HepG2 (cell line): Measurements from ENCODE around the gene CYLD. TPM values are rescaled to one million over a fixed set of nuclear protein-coding genes. Genes with fewer than 3 reads are reported as not detected.

Experiments used
- ATRX ChIP-seq: sonication (generic); formaldehyde crosslinking; IDR thresholded peaks from 2 replicates; pipeline ENCODE4 v1.4.0; 2020; ENCODE audit warnings: missing genetic modification reagents, borderline replicate concordance
- CREB3 ChIP-seq: sonication (generic); formaldehyde crosslinking; IDR thresholded peaks from 2 replicates; pipeline ENCODE4 v1.5.0; 2020; ENCODE audit warnings: missing genetic modification reagents
- ELF4 ChIP-seq: sonication (generic); formaldehyde crosslinking; IDR thresholded peaks from 2 replicates; pipeline ENCODE4 v1.5.0; 2020; ENCODE audit warnings: missing genetic modification reagents, mild to moderate bottlenecking, moderate library complexity, borderline replicate concordance
- FOXA3 ChIP-seq: IDR thresholded peaks from 2 replicates; pipeline ENCODE4 v1.6.1; 2016; ENCODE audit warnings: missing genetic modification reagents, missing compliant biosample characterization
- HDAC1 ChIP-seq: sonication (generic); formaldehyde crosslinking; IDR thresholded peaks from 2 replicates; pipeline ENCODE4 v1.5.1; 2020; ENCODE audit warnings: mild to moderate bottlenecking, missing genetic modification reagents
- HNRNPL ChIP-seq: fragments of 200-400 bp; formaldehyde crosslinking; IDR thresholded peaks from 2 replicates; pipeline ENCODE4 v1.6.1; 2017; ENCODE audit warnings: mild to moderate bottlenecking, low read depth, low read length
- IKZF5 ChIP-seq: IDR thresholded peaks from 2 replicates; pipeline ENCODE4 v1.6.1; 2018; ENCODE audit warnings: missing genetic modification reagents, mild to moderate bottlenecking, missing compliant biosample characterization
- MAFF ChIP-seq: IDR thresholded peaks from 2 replicates; pipeline ENCODE4 v1.6.1; 2011; ENCODE audit warnings: low read depth, low read length, improper control_type of control experiment
- MLLT10 ChIP-seq: sonication (generic); formaldehyde crosslinking; IDR thresholded peaks from 2 replicates; pipeline ENCODE4 v1.4.0; 2020; ENCODE audit warnings: missing genetic modification reagents
- RBM39 ChIP-seq: fragments of 200-400 bp; formaldehyde crosslinking; IDR thresholded peaks from one replicate; pipeline ENCODE4 v1.6.1; 2018; ENCODE audit warnings: antibody characterized with exemption, mild to moderate bottlenecking, low read depth, low read length; ENCODE audit not compliant: poor library complexity, severe bottlenecking
- SAP130 ChIP-seq: IDR thresholded peaks from 2 replicates; pipeline ENCODE4 v1.6.1; 2016; ENCODE audit warnings: low read depth
- SNAPC5 ChIP-seq: sonication (generic); formaldehyde crosslinking; IDR thresholded peaks from 2 replicates; pipeline ENCODE4 v1.8.1; 2023; ENCODE audit warnings: mild to moderate bottlenecking, missing genetic modification reagents, borderline replicate concordance
- THAP11 ChIP-seq: IDR thresholded peaks from 2 replicates; pipeline ENCODE4 v1.6.1; 2016; ENCODE audit warnings: missing biosample characterization, missing genetic modification reagents
- ZNF234 ChIP-seq: sonication (generic); formaldehyde crosslinking; conservative IDR thresholded peaks from 2 replicates; pipeline ENCODE4 v1.5.1; 2020; ENCODE audit warnings: mild to moderate bottlenecking, missing genetic modification reagents
- ZNF251 ChIP-seq: sonication (generic); formaldehyde crosslinking; IDR thresholded peaks from 2 replicates; pipeline ENCODE4 v1.9.0; 2021; ENCODE audit warnings: mild to moderate bottlenecking, missing genetic modification reagents
- ZNF430 ChIP-seq: sonication (generic); formaldehyde crosslinking; IDR thresholded peaks from 2 replicates; pipeline ENCODE4 v1.9.0; 2021; ENCODE audit warnings: mild to moderate bottlenecking, missing genetic modification reagents
- ZNF646 ChIP-seq: sonication (generic); formaldehyde crosslinking; IDR thresholded peaks from 2 replicates; pipeline ENCODE4 v1.9.0; 2021; ENCODE audit warnings: mild to moderate bottlenecking, missing genetic modification reagents
- ZNF850 ChIP-seq: sonication (generic); formaldehyde crosslinking; conservative IDR thresholded peaks from 2 replicates; pipeline ENCODE4 v1.9.0; 2021; ENCODE audit warnings: mild to moderate bottlenecking, missing genetic modification reagents
- ZSCAN30 ChIP-seq: sonication (generic); formaldehyde crosslinking; IDR thresholded peaks from 2 replicates; pipeline ENCODE4 v1.5.0; 2020; ENCODE audit warnings: mild to moderate bottlenecking, missing genetic modification reagents
- polyA plus RNA-seq, 8 experiments: library from polyadenylated mRNA; depleted of rRNA in 3 of 8; stranded (reverse) in 7 of 8; unstranded in 1 of 8; fragments of >200 nt; fragmentation: Illumina TruSeq in 4 of 8; extraction: Trizol in 4 of 8; gene quantifications; 2 replicates each; pipeline versions ENCODE4 v1.2.1 to v1.2.3, GENCODE V29; 2011 to 2016; ENCODE audit warnings: low read depth in 4 of 8, missing spikeins in 1 of 8, mixed read lengths in 1 of 8; ENCODE audit not compliant: insufficient read depth in 1 of 8
- total RNA-seq, 5 experiments: library from RNA; depleted of rRNA; stranded (reverse); fragments of >200 nt; fragmentation: Illumina TruSeq; extraction: Trizol; gene quantifications; 2 replicates each; pipeline ENCODE4 v1.2.3, GENCODE V29; 2016; ENCODE audit warnings: low read depth in 1 of 5

The CYLD gene
- total and polyA plus RNA-seq, 2 of the 13 experiments (the other 11 are each of a cell fraction or from before 2014, with no cell fraction given) = 6.1 to 11.4 TPM

- TF ChIP-seq IKZF5 (CRISPR knock-in tag) (no peak), ZNF850 (CRISPR knock-in tag) (no peak), ZSCAN30 (CRISPR knock-in tag) (no peak), ATRX (CRISPR knock-in tag) (no peak), THAP11 (0 out of 2 replicates have a peak, but pooled peaks have one; percentile 10), ZNF234 (peak; percentile 55; the same call in 1 of the 2 replicates), MLLT10 (CRISPR knock-in tag) (no peak), SAP130 (CRISPR knock-in tag) (peak; percentile 60), MAFF (no peak), HDAC1 (CRISPR knock-in tag) (peak; percentile 65), SNAPC5 (CRISPR knock-in tag) (0 out of 2 replicates have a peak, but pooled peaks have one; percentile 60), HNRNPL (peak; percentile 61; the same call in 1 of the 2 replicates), CREB3 (CRISPR knock-in tag) (no peak), FOXA3 (CRISPR knock-in tag) (0 out of 2 replicates have a peak, but pooled peaks have one; percentile 12), RBM39 (peak; percentile 56), ZNF251 (CRISPR knock-in tag) (no peak), ZNF646 (CRISPR knock-in tag) (no peak), ELF4 (peak; percentile 64; the same call in 1 of the 2 replicates), ZNF430 (CRISPR knock-in tag) (no peak)
These were observed 22.2 kb upstream of the CYLD start (continued) for GRCh38 chr16:50719401-50720337.
